Measurements from ENCODE around the gene OR2Y1. TPM values are rescaled to one million over a fixed set of nuclear protein-coding genes. Genes with fewer than 3 reads are reported as not detected.
"Not testable (repeated sequence)": the region's sequence is repeated elsewhere in the genome, so short reads cannot be mapped to it uniquely, and the experiment has no call there.

OR2Y1 gene
- total RNA-seq, 4 donors from 2014 or later, result not detected

GRCh38 chr5:180769821-180770220 is 30.0 kb upstream of the OR2Y1 start:
- peaks cover 0 to 5% (median 0%) of the 10 kb centered on the region in 4 donors for H3K27me3 ChIP-seq
- TF ChIP-seq POLR2A (IDR thresholded peaks at IDR 0.05) (no peak), CTCF (IDR thresholded peaks at IDR 0.05) (no peak)
- H3K27ac ChIP-seq, result no peak overlapping the region
- 78 to 85% methylated on average over 2 to 3 of the region's 3 CpGs for WGBS, 2 donors
- intact Hi-C loops (cut with DNase I), result no loop called here
- H3K9me3 ChIP-seq, result peaks cover 0 to 7% (median 3%) of the 10 kb centered on the region in 3 donors
- H3K4me3 ChIP-seq, result no peak overlapping the region
- H3K4me1 ChIP-seq, result no peaks in the 10 kb centered on the region
- DNase-seq, result no peak
- no peaks in the 10 kb centered on the region for H3K36me3 ChIP-seq

GRCh38 chr5:180755601-180756000 is 15.7 kb upstream of the OR2Y1 start:
- Histone ChIP-seq H3K4me3 (no peak overlapping the region), H3K27ac (no peak overlapping the region), H3K9me3 (peaks cover 0 to 10% (median 0%) of the 10 kb centered on the region in 3 donors), H3K27me3 (peaks cover 0 to 9% (median 0%) of the 10 kb centered on the region in 4 donors), H3K4me1 (no peaks in the 10 kb centered on the region), H3K36me3 (no peaks in the 10 kb centered on the region)
- DNase-seq, result no peak
- TF ChIP-seq POLR2A (IDR thresholded peaks at IDR 0.05) (no peak), CTCF (IDR thresholded peaks at IDR 0.05) (no peak)
- intact Hi-C loops (cut with DNase I), result no loop called here
- 47 to 72% methylated on average over 2 of the region's 2 CpGs for WGBS, 2 donors

GRCh38 chr5:180744253-180744652 is 4.4 kb upstream of the OR2Y1 start:
- Histone ChIP-seq H3K27ac (no peak overlapping the region), H3K27me3 (peaks cover 0 to 54% (median 0%) of the 10 kb centered on the region in 4 donors), H3K36me3 (no peaks in the 10 kb centered on the region), H3K9me3 (no peaks in the 10 kb centered on the region), H3K4me3 (no peak overlapping the region), H3K4me1 (no peaks in the 10 kb centered on the region)
- no peak for TF ChIP-seq POLR2A (IDR thresholded peaks at IDR 0.05)
- no peak for TF ChIP-seq CTCF (IDR thresholded peaks at IDR 0.05)
- intact Hi-C loops (cut with DNase I), result no loop called here
- WGBS, 2 donors, result 65% methylated on average over 5 of the region's 5 CpGs
- no peak for DNase-seq

- Histone ChIP-seq H3K9me3 (no peaks in the 10 kb centered on the region), H3K27me3 (peaks cover 0 to 69% (median 0%) of the 10 kb centered on the region in 4 donors), H3K4me1 (no peaks in the 10 kb centered on the region), H3K4me3 (no peak overlapping the region), H3K27ac (no peak overlapping the region), H3K36me3 (no peaks in the 10 kb centered on the region)
- intact Hi-C loops (cut with DNase I), result no loop called here
- 55 to 64% methylated on average over 6 of the region's 6 CpGs for WGBS, 2 donors
- no peak for DNase-seq
- no peak for TF ChIP-seq CTCF (IDR thresholded peaks at IDR 0.05)
- TF ChIP-seq POLR2A (IDR thresholded peaks at IDR 0.05), result no peak
These were observed 2.9 kb upstream of the OR2Y1 start for GRCh38 chr5:180742727-180743126.

GRCh38 chr5:180740953-180741352 is 1.1 kb upstream of the OR2Y1 start:
- DNase-seq; H3K4me1 ChIP-seq; H3K27ac ChIP-seq; H3K36me3 ChIP-seq; H3K4me3 ChIP-seq; H3K9me3 ChIP-seq; intact Hi-C loops (cut with DNase I): not testable (repeated sequence)
- peaks cover 0 to 75% (median 0%) of the 10 kb centered on the region in 4 donors for H3K27me3 ChIP-seq
- WGBS, 2 donors, result 58 to 66% methylated on average over 4 of the region's 4 CpGs

- no peak for DNase-seq
- Histone ChIP-seq H3K27ac (no peak overlapping the region), H3K4me1 (no peaks in the 10 kb centered on the region), H3K36me3 (no peaks in the 10 kb centered on the region), H3K9me3 (no peaks in the 10 kb centered on the region), H3K4me3 (no peak overlapping the region), H3K27me3 (peaks cover 0 to 61% (median 0%) of the 10 kb centered on the region in 4 donors)
- TF ChIP-seq POLR2A (IDR thresholded peaks at IDR 0.05) (no peak), CTCF (IDR thresholded peaks at IDR 0.05) (no peak)
- WGBS, 2 donors, result 75 to 86% methylated on average over 5 to 8 of the region's 10 CpGs
- intact Hi-C loops (cut with DNase I), result no loop called here
These were observed 587 bp downstream of the OR2Y1 start for GRCh38 chr5:180739271-180739670.
